Erythroblast (primary cell): ENCODE results near the gene SORCS3.

Experiments
- GATA1 ChIP-seq: IDR thresholded peaks from 2 replicates; pipeline ENCODE4 v1.6.1; 2011; ENCODE audit warnings: low read depth, mild to moderate bottlenecking, control low read depth, low read length, moderate library complexity
- POLR2A ChIP-seq: IDR thresholded peaks from 2 replicates; pipeline ENCODE4 v1.6.1; 2011; ENCODE audit warnings: mild to moderate bottlenecking, low read length

DNA sequence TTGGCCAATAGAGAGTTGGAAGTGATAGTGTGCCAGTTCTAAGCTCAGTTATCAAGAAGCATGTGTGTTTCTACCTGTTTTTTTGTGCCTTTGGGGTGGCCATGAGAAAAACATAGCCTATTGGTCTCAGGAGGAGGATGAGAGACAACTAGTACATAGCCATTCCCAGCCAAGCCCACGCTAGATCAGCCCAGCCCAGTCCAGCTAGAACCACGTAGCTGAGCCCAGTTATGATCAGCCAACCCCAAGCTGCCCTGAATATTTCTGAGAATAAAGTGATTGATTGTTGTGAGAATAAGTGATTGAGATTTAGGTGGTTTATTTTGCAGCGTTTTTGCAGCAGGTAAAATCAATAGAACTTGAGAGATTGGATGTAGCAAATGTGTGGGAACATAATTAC is 15.9 kb downstream of the SORCS3 start:
- TF ChIP-seq POLR2A = no peak
- TF ChIP-seq GATA1 = no peak
